Gastrocnemius medialis (tissue), 4 donors: ENCODE results near the gene PCYOX1L. TPM values are rescaled to one million over a fixed set of nuclear protein-coding genes. Genes with fewer than 3 reads are reported as not detected.

Experiments used
- ATAC-seq, 2 donors: fragments of 150-250 bp; one replicate each; pipeline ENCODE4 v1.9.1; 2016
- DNase-seq, 2 donors: peaks; one replicate each; pipeline ENCODE4 v3.0.0-alpha.2; 2019
- H3K27ac ChIP-seq, 4 donors: fragments of 200-600 bp; sonication (generic); 1 replicate in 1 of 4; 2 replicates in 3 of 4; pipeline ENCODE4 v1.5.1; 2016 to 2018; ENCODE audit warnings: mild to moderate bottlenecking in 2 of 4, moderate library complexity in 1 of 4
- H3K27me3 ChIP-seq, 3 donors: fragments of 200-600 bp; sonication (generic) in 2 of 3; 1 replicate in 1 of 3; 2 replicates in 2 of 3; pipeline versions ENCODE4 v1.5.1 to v1.6.0; 2016 to 2019; ENCODE audit warnings: mild to moderate bottlenecking in 1 of 3, moderate library complexity in 1 of 3
- H3K36me3 ChIP-seq, 2 donors: fragments of 200-600 bp; sonication (generic) in 1 of 2; one replicate each; pipeline ENCODE4 v1.5.1; 2017 to 2018
- H3K4me1 ChIP-seq, 2 donors: fragments of 200-600 bp; sonication (generic) in 1 of 2; one replicate each; pipeline ENCODE4 v1.5.1; 2016 to 2017; ENCODE audit warnings: mild to moderate bottlenecking in 2 of 2
- H3K4me3 ChIP-seq, 4 donors: fragments of 200-600 bp; sonication (generic) in 3 of 4; 1 replicate in 1 of 4; 2 replicates in 3 of 4; pipeline ENCODE4 v1.5.1; 2016 to 2019; ENCODE audit warnings: mild to moderate bottlenecking in 2 of 4
- H3K9me3 ChIP-seq, 3 donors: fragments of 200-600 bp; sonication (generic) in 2 of 3; 1 replicate in 1 of 3; 2 replicates in 2 of 3; pipeline ENCODE4 v1.5.1; 2016 to 2019
- POLR2A ChIP-seq, 2 donors: fragments of 450-650 bp; IDR thresholded peaks; one replicate each; pipeline ENCODE4 v1.6.1; 2017; ENCODE audit warnings: antibody characterized with exemption in 2 of 2, mild to moderate bottlenecking in 2 of 2, moderate library complexity in 2 of 2
- in situ Hi-C, 4 donors: fragments of 200-750 bp; cut with MboI; loops; one replicate each; pipeline versions ENCODE4 v1.15.0 to v1.8.0; 2017; ENCODE audit warnings: low sequenced_read_pairs in 4 of 4
- intact Hi-C: fragments of 100-400 bp; cut with DNase I; formaldehyde crosslinking; loops from one replicate; pipeline ENCODE4 v1.15.1; 2023; ENCODE audit warnings: low total_unique reads
- total RNA-seq, 4 donors: library from RNA; depleted of rRNA; stranded (reverse); fragments of >200 nt; gene quantifications; one replicate each; pipeline versions ENCODE4 v1.1.0 to v1.2.3, GENCODE V29; 2016
- TF ChIP-seq, protein P1 (sequence below), 5 experiments: fragments of 450-650 bp in 3 of 5; fragments of 200-600 bp in 2 of 5; sonication (generic) in 2 of 5; IDR thresholded peaks in 4 of 5; conservative IDR thresholded peaks in 1 of 5; 1 replicate in 4 of 5; 2 replicates in 1 of 5; pipeline ENCODE4 v1.5.1; 2016 to 2019; ENCODE audit warnings: antibody characterized with exemption in 5 of 5, mild to moderate bottlenecking in 3 of 5, moderate library complexity in 3 of 5

PCYOX1L gene
- total RNA-seq, 4 donors from 2014 or later, result 0.29 to 1.5 (median 1.2) TPM

- no peaks in the 10 kb centered on the region for H3K27me3 ChIP-seq
- no peaks in the 10 kb centered on the region for H3K4me1 ChIP-seq
- H3K9me3 ChIP-seq, result no peaks in the 10 kb centered on the region
- in situ Hi-C loops (no loop called here), intact Hi-C loops (no loop called here)
- TF ChIP-seq, protein P1, sequence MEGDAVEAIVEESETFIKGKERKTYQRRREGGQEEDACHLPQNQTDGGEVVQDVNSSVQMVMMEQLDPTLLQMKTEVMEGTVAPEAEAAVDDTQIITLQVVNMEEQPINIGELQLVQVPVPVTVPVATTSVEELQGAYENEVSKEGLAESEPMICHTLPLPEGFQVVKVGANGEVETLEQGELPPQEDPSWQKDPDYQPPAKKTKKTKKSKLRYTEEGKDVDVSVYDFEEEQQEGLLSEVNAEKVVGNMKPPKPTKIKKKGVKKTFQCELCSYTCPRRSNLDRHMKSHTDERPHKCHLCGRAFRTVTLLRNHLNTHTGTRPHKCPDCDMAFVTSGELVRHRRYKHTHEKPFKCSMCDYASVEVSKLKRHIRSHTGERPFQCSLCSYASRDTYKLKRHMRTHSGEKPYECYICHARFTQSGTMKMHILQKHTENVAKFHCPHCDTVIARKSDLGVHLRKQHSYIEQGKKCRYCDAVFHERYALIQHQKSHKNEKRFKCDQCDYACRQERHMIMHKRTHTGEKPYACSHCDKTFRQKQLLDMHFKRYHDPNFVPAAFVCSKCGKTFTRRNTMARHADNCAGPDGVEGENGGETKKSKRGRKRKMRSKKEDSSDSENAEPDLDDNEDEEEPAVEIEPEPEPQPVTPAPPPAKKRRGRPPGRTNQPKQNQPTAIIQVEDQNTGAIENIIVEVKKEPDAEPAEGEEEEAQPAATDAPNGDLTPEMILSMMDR (IDR thresholded peaks at IDR 0.05 in 4 of 5, conservative IDR thresholded peaks at IDR 0.05 in 1 of 5), result no peak
- TF ChIP-seq POLR2A (IDR thresholded peaks at IDR 0.05), result no peak
- no peak overlapping the region for H3K4me3 ChIP-seq
- no peak for DNase-seq
- no peak for ATAC-seq
- H3K27ac ChIP-seq, result peak overlapping the region; percentile 47 to 73 (median 60)
- no peaks in the 10 kb centered on the region for H3K36me3 ChIP-seq
Observed at GRCh38 chr5:149404746-149405549, 47.1 kb downstream of the PCYOX1L start.

GRCh38 chr5:149405550-149406202 lies 47.8 kb downstream of the PCYOX1L start:
- ATAC-seq (no peak), DNase-seq (no peak)
- no peak overlapping the region for H3K4me3 ChIP-seq
- in situ Hi-C loops (no loop called here), intact Hi-C loops (no loop called here)
- H3K4me1 ChIP-seq, result no peaks in the 10 kb centered on the region
- no peaks in the 10 kb centered on the region for H3K9me3 ChIP-seq
- H3K27ac ChIP-seq, result peak overlapping the region; percentile 47 to 73 (median 60)
- no peaks in the 10 kb centered on the region for H3K36me3 ChIP-seq
- H3K27me3 ChIP-seq, result no peaks in the 10 kb centered on the region
- TF ChIP-seq POLR2A (IDR thresholded peaks at IDR 0.05), result no peak
- TF ChIP-seq, protein P1 (IDR thresholded peaks at IDR 0.05 in 4 of 5, conservative IDR thresholded peaks at IDR 0.05 in 1 of 5), result no peak

GRCh38 chr5:149406203-149406978 lies 48.5 kb downstream of the PCYOX1L start:
- ATAC-seq (peak; percentile 32 to 35), DNase-seq (no peak)
- intact Hi-C loops (no loop called here), in situ Hi-C loops (no loop called here)
- TF ChIP-seq POLR2A (IDR thresholded peaks at IDR 0.05), result peak in 1 of 2 donors; percentile 32
- TF ChIP-seq, protein P1 (IDR thresholded peaks at IDR 0.05 in 4 of 5, conservative IDR thresholded peaks at IDR 0.05 in 1 of 5), result no peak
- Histone ChIP-seq H3K27me3 (no peaks in the 10 kb centered on the region), H3K4me1 (no peaks in the 10 kb centered on the region), H3K4me3 (peak overlapping the region; percentile 28 to 51 (median 42)), H3K9me3 (no peaks in the 10 kb centered on the region), H3K36me3 (no peaks in the 10 kb centered on the region), H3K27ac (peak overlapping the region; percentile 60 to 77 (median 68))

- TF ChIP-seq, protein P1 (IDR thresholded peaks at IDR 0.05 in 4 of 5, conservative IDR thresholded peaks at IDR 0.05 in 1 of 5), result no peak
- DNase-seq, result no peak
- no peaks in the 10 kb centered on the region for H3K4me1 ChIP-seq
- peak overlapping the region; percentile 28 to 51 (median 42) for H3K4me3 ChIP-seq
- peak overlapping the region; percentile 60 to 77 (median 68) for H3K27ac ChIP-seq
- ATAC-seq, result no peak
- H3K9me3 ChIP-seq, result no peaks in the 10 kb centered on the region
- in situ Hi-C loops, result no loop called here
- no peaks in the 10 kb centered on the region for H3K27me3 ChIP-seq
- H3K36me3 ChIP-seq, result no peaks in the 10 kb centered on the region
- intact Hi-C loops, result no loop called here
Observed at GRCh38 chr5:149406979-149407306, 49.1 kb downstream of the PCYOX1L start.
